Cardiac septum (tissue), 1 donor: ENCODE measurements around the gene USP48. TPM values are rescaled to one million over a fixed set of nuclear protein-coding genes. Genes with fewer than 3 reads are reported as not detected.
"Not testable (repeated sequence)": the region's sequence is repeated elsewhere in the genome, so short reads cannot be mapped to it uniquely, and the experiment has no call there.

Experiments used
- DNase-seq: peaks from one replicate; pipeline ENCODE4 v3.0.0-alpha.2; 2020; ENCODE audit warnings: low spot score
- intact Hi-C: fragments of 100-400 bp; cut with DNase I; formaldehyde crosslinking; loops from one replicate; pipeline ENCODE4 v1.14.0; 2022
- total RNA-seq: library from RNA; stranded (reverse); fragmentation: NEBNext Ultra II Directional; extraction: Animal tissue kit (Norgen Biotek cat#: 25700); gene quantifications from one replicate; pipeline ENCODE4 v1.2.1, GENCODE V29; 2021
- donor health status: DM: no; HTN: no; CAD: no.

USP48 gene
- total RNA-seq, 1 donor from 2014 or later: 41.3 TPM

- intact Hi-C loops: no loop called here
- DNase-seq: no peak
These were observed 149.7 kb downstream of the USP48 start for GRCh38 chr1:21633141-21633755.

DNA sequence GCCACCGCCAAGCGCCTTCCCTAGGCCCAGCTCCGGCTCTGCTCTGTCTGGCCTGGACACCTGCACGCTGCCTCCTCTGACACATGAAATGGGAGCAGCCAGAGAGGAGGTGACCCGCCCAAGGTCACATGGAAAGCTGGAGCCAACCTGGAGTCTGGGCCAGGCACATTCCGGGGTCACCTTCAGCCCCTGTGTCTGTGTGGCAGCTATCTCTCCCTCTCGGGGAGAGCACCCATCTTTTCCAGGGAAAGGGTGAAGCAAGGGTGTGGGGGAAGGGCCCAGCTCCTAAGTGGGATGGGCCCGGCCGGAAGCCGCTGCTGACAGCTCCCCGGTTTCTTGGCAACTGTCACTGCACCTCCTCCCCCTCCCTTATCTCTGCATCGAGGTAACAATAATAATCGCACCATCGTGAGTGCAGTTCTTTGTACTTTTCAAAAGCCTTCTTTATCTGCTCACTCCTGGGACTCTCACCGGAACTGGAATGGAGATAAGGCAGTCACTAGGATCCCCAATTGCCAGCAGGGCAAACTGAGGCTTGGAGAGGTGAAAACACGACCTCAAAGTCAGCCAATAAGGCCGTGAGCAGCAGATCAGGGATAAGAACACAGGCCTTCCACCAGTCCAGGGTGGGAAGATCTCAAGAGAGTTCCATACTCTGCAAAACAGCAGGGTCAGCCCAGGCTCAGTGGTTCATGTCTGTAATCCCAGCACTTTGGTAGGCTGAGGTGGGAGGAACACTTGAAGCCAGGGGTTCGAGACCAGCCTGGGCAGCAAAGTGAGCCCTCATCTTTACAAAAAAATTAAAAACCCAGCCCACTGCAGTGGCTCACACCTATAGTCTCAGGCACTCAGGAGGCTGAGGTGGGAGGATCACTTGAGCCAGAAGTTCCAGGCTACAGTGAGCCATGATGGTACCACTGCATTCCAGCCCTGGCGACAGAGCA is 150.7 kb downstream of the USP48 start:
- intact Hi-C loops: no loop called here
- no peak for DNase-seq

DNA sequence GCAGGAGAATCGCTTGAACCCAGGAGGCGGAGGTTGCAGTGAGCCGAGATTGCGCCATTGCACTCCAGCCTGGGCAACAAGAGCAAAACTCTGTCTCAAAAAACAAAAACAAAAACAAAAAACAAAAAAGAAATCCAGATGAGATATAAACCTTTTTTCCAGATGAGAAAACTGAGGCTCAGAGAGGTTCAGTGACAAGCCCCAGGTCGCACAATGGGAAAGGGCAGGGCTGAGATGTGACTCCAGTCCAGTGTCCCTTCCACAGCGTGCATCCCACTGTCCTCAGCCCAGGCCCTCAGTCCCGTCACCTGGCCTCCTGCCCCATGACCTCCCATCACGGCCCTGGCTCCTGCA is 151.4 kb downstream of the USP48 start:
- intact Hi-C loops, DNase-seq: not testable (repeated sequence)

GRCh38 chr1:21630571-21631343 is 152.2 kb downstream of the USP48 start:
- intact Hi-C loops: no loop called here
- DNase-seq: no peak

GRCh38 chr1:21629971-21630370 is 153.0 kb downstream of the USP48 start:
- intact Hi-C loops: no loop called here
- DNase-seq: no peak

- no peak for DNase-seq
- intact Hi-C loops: no loop called here
These were observed 154.1 kb downstream of the USP48 start for GRCh38 chr1:21628798-21629393.

Other genes with a start within 250 kb of the USP48 start
- 2.7 TPM for gene RAP1GAP, start 113.8 kb downstream of the USP48 start, total RNA-seq
- 0.05 TPM for gene LDLRAD2, start 29.1 kb upstream of the USP48 start, total RNA-seq
- gene HSPG2, start 154.2 kb upstream of the USP48 start, total RNA-seq: 506 TPM
- not detected for gene CELA3B, start 193.9 kb upstream of the USP48 start, total RNA-seq
- not detected for gene CELA3A, start 218.5 kb upstream of the USP48 start, total RNA-seq